Middle frontal gyrus (tissue), 1 donor: ENCODE measurements around the gene FRMD4A.
"Not testable (repeated sequence)": the region's sequence is repeated elsewhere in the genome, so short reads cannot be mapped to it uniquely, and the experiment has no call there.

Experiments used
- DNase-seq: peaks from one replicate; pipeline ENCODE4 v3.0.0-alpha.2; 2015; ENCODE audit warnings: low spot score; ENCODE audit errors: extremely low spot score

FRMD4A gene

GRCh38 chr10:14150526-14150925 is 180.2 kb downstream of the FRMD4A start:
- DNase-seq, result no peak

- no peak for DNase-seq
Observed at GRCh38 chr10:14146501-14146900, 184.2 kb downstream of the FRMD4A start.

GRCh38 chr10:14146025-14146424 is 184.7 kb downstream of the FRMD4A start:
- DNase-seq, result no peak

GRCh38 chr10:14144451-14144850 is 186.3 kb downstream of the FRMD4A start:
- DNase-seq, result no peak

GRCh38 chr10:14142606-14143250 is 188.0 kb downstream of the FRMD4A start:
- DNase-seq, result no peak

- DNase-seq, result no peak
Observed at GRCh38 chr10:14141283-14141682, 189.4 kb downstream of the FRMD4A start.

GRCh38 chr10:14137391-14137790 is 193.3 kb downstream of the FRMD4A start:
- DNase-seq, result no peak

- not testable (repeated sequence) for DNase-seq
Observed at GRCh38 chr10:14135196-14135595, 195.5 kb downstream of the FRMD4A start.

- no peak for DNase-seq
Observed at GRCh38 chr10:14134275-14134674, 196.4 kb downstream of the FRMD4A start.

GRCh38 chr10:14131261-14131960 is 199.3 kb downstream of the FRMD4A start:
- no peak for DNase-seq

- no peak for DNase-seq
Observed at GRCh38 chr10:14129770-14130169, 201.0 kb downstream of the FRMD4A start.

GRCh38 chr10:14128519-14128918 is 202.2 kb downstream of the FRMD4A start:
- no peak for DNase-seq

- DNase-seq, result no peak
Observed at GRCh38 chr10:14126697-14127440, 203.9 kb downstream of the FRMD4A start.

- DNase-seq, result no peak
Observed at GRCh38 chr10:14125564-14125963, 205.2 kb downstream of the FRMD4A start.

GRCh38 chr10:14124941-14125340 is 205.8 kb downstream of the FRMD4A start:
- DNase-seq, result no peak

- no peak for DNase-seq
Observed at GRCh38 chr10:14123139-14123538, 207.6 kb downstream of the FRMD4A start.

- no peak for DNase-seq
Observed at GRCh38 chr10:14120812-14121211, 209.9 kb downstream of the FRMD4A start.

GRCh38 chr10:14118953-14119352 is 211.8 kb downstream of the FRMD4A start:
- DNase-seq, result no peak

GRCh38 chr10:14116837-14117236 is 213.9 kb downstream of the FRMD4A start:
- no peak for DNase-seq

GRCh38 chr10:14116021-14116420 is 214.7 kb downstream of the FRMD4A start:
- DNase-seq, result no peak

- DNase-seq, result no peak
Observed at GRCh38 chr10:14114791-14115190, 215.9 kb downstream of the FRMD4A start.

GRCh38 chr10:14112056-14112455 is 218.7 kb downstream of the FRMD4A start:
- DNase-seq, result no peak
